HG03139 (cell line): Measurements from ENCODE around the gene CALHM1.
"Not testable (repeated sequence)": the region's sequence is repeated elsewhere in the genome, so short reads cannot be mapped to it uniquely, and the experiment has no call there.

Experiments used
- ATAC-seq: cut with Tn5 transposase; IDR thresholded peaks from one replicate; pipeline ENCODE4 v1.9.1; 2021; ENCODE audit not compliant: unreplicated experiment

The CALHM1 gene

DNA sequence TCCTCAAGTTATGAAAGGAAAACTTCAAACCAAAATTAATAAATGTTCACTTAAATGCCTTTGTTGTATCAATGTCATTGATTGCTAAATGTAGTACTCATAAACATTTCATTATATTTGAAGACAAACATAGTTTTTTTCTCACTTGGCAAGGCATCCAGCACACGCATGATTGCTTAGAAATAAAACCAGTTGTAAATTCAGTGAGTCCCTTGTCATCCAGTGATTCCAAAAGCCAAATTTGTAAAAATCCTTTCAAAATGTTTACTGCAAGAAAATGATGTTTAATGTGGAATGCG lies 28.7 kb upstream of the CALHM1 start:
- no peak for ATAC-seq

DNA sequence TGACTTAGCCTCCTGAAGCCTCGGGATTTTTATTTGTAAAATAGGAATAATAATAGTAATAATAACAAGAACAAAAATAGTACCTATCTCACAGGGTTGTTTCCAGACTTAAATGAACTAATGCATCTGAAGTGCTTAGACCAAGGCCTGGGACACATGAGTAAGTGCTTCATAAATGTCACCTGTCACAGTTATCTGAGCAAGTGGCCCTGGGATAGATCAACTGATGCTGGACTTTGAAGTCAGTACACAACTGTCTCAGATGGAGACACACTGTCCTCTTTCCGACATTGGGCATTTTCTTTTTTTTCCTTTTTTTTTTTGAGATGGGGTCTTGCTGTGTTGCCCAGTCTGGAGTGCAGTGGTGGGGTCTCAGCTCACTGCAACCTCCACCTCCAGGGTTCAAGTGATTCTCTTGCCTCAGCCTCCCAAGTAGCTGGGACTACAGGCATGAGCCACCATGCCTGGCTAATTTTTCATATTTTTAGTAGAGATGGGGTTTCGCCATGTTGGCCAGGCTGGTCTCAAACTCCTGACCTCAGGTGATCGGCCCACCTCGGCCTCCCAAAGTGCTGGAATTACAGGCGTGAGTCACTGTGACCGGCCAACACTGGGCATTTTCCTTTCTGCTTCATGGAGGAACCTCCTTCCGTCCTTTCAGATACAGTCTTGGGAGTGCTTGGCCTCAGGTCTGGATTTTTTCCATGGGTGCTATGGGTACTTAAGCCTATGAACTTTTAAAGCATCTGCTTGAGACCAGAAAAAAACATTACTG lies 28.1 kb upstream of the CALHM1 start:
- not testable (repeated sequence) for ATAC-seq

DNA sequence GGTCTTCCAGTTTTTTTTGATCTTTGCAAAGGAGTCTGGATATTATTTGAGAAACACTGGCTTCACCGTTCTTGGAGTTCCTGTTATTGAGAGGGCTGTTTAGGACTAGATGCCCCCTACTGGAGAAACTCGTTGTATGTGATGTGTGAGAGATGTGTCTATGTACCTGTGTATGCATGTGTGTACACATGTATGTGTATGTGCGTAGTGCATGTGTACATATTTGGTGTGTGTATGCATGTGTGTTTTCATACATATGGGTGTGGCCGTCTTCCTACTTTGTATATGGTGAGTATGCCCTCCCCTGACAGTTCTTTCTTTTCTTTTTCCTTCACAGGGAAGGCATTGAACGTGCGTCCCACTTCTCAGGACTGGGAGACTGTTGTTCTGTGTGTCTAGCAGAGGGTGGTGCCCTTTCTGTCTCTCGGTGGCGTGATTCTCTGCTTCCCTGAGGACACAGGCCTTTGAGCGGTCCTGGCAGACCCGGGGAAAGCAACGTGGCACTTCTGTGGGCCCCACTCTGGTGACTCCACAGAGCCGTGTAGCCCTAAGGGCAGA lies 23.4 kb upstream of the CALHM1 start:
- peak; percentile 69 for ATAC-seq

DNA sequence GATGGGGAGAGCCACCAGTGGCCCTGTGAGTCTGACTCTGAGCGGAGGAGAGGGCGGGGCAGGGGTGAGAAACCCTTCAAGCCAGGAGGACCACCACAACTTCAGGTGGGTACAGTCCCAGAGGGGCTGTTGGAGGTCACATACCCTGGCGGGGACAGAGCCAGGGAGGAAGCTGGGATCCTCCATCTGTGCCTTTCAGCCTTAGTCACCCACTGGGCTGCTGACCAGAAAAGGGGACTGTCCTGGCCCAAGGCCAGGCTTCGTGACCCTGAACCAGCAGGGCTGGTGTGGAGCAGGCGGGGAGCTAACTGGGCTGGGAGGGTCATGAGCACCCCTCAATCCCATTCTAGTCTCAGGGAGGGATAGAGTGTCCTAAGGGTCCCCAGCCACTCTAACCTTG lies 21.8 kb upstream of the CALHM1 start:
- ATAC-seq: no peak

DNA sequence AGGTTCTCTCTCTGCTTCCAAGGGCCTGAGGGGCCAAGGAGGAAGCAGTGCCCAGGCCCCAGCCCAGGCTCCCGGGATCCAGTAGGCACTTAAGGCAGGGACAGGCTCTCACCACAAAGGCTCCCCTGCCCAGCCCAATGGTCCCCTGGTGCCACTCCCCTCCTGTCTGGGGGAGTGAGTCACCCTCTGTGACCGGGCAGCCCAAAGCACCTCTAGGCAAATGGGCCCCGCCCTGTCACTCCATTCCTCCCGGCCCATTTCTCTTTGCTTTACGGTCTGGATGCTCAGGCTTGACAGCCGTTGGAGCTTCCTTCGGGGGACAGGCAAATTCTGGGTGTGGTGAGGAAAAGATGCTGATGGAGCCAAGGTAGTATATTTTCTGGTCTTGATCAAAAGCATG lies 20.4 kb upstream of the CALHM1 start, which contains the start of gene CALHM3:
TSS of gene CALHM3 (minus strand) at position 106 of the 400 bp plus-strand sequence. CDS start 208 bp downstream, outside the sequence.
- ATAC-seq: no peak

DNA sequence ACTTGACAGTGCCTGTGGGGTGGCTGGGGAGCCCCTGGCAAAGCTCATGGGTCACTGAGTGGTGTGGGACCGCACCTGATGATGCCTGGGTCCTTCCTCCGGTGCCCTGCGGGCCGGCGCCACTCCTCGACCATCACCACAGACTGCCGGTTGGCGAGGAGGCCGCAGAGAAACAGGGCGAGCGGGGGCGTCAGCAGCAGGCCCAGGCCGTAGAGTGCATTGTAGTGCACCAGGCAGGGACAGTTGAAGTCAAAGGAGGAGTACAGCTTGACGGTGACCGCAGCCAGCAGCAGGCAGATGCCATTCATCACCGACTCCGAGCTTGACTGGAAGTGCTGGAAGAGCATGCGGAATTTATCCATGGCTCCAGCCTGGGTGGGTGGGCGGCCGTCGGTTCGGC lies 20.0 kb upstream of the CALHM1 start:
- no peak for ATAC-seq

DNA sequence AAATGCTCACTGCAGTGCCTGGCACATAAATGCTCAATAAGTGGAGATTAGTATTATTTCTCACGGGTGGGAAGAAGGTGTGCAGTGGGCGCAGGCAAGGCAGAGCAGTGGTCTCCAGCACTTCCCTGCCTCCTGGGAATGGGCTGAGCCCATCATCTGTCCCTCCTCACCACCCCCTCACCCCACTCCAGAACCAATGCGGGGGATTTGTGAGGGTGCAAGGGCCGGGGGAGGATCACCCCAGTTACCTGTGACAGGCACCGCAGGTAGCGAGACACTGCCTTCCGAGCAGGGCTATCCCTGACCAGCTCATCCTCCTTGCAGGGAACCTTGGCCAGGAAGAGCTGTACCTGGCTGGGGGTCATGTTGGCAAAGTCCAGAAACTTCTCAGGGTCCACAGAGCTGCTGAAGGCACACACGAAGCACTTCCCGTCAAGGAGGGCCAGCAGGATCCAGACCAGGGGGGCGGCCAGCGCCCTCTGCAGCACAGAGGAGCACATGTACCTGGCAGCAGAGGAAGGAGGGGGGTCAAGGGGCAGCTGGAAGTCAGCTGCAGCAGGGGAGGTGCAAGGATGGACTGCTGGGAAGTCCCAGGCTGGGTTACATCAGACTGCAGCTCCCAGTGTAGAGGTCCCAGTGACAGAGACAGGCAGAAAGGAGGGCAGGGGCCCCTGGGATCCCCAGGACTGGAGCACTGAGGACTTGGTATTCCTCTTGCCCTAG lies 17.5 kb upstream of the CALHM1 start:
- no peak for ATAC-seq

DNA sequence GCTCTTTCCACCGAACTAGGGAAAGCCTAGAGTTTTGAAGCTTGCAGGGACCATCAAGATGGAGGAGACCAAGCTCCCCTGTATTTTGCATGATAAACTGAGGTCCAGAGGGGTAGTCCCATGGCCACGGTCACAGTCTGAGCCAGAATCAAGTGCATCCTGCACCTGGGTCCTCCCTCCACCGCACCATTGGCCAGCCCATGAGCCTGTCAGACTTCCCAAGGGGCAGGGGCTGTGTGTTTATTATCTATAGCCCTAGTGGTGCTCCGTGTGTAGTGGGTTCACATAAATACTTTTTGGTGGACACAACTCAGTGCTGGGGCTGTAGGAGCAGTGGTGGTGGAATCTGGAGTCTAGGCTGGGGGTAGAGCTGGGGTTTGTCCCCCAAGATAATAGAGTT lies 16.7 kb upstream of the CALHM1 start:
- no peak for ATAC-seq

DNA sequence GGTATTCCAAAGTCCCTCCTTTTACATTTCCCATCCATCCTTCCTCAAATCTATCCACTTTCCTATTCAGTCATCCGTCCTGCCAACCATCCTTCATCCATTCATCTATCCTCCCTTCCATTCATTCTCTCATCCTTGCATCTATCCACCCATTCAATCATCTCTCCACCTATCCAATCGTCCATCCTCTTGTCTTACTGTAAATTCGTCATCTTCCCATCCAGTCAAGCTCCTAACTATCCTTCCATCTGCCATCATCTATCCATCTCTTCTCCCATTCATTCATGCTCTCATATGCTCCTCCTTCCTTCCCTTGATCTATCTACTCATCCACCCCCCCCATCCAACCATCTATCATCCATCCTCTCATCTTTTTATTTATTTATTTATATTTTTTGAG lies 15.4 kb upstream of the CALHM1 start:
- ATAC-seq: no peak

DNA sequence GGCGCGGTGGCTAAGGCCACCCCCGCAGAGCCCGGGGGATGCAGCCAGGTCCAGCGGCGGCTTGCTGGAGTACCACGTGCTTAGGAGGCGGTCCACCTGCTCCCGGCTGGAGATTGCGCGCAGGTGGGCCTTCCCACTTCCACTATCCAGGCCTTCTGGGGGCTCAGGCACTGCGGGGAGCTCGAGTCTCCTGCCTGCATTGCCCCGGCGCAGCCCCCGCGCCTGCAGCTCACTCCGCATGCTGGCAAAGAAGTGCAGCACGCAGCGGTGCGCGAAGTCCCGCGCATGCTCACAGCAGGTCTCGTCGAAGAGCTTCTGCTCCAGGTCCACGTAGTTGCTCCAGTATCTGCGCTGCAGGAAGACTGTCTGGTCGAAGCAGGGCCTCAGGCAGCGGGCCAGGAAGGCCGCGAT lies 14.6 kb upstream of the CALHM1 start:
- ATAC-seq: no peak

DNA sequence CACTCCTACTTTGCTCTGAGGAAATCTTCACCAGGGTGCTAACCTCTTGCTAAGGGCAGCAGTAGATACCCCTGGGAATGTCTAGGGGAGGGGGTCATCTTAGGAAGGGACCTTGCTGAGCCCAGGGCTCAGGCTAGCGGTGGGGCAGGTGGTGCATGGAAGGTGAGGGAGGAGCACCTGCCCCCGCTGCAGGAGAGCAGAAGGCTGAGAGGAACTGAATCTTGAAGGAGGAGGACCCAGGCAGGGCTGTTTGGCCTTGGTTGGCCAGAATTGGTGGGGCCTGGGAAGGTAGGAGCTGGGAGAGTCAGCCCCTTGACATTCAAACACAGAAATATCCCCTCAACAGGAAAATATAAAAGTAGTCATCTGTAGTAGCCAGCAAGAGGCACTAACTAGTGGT lies 13.3 kb upstream of the CALHM1 start:
- no peak for ATAC-seq

DNA sequence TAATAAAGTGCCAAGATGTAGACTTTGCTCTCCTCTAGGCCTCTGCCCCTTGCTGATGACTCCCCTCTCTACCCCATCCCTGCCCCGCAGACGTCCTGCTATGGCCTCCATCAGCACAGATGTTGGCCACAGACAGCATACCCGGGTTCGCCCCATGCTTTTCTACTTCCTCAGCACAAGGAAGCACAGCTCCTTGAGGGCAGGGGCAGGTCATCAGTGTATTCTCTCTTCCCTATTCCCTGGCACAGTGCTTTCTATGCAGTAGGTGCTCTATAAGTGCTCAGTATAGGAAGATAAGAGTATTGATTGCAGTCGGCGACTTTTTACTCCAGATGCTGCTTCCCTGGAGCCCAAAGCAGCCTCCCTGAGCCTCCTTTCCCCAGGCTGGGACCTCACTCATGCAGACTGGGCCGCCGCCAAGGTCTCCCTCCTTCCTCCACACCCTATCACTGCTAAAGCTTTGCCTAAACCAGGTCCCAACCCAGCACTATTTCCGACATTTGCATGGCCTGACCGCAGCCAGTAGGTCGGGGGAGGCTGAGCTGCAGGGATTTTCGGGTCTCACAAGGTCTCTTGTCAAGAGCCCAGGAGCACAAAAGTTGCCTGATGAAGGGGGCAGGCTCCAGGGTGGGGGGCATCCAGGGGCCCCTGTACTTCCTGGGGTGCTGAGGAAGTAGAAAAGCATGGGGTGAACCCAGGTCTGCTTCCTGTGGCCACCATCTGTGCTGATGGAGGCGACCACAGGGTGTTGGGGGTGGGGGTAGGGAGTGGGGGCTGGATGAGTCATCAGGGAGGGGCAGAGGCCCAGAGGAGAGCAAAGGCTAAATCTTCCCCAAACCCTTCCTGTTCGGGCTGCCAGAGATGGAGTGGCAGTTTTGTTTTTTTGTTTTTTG lies 12.3 kb upstream of the CALHM1 start:
- ATAC-seq: peak; percentile 56

DNA sequence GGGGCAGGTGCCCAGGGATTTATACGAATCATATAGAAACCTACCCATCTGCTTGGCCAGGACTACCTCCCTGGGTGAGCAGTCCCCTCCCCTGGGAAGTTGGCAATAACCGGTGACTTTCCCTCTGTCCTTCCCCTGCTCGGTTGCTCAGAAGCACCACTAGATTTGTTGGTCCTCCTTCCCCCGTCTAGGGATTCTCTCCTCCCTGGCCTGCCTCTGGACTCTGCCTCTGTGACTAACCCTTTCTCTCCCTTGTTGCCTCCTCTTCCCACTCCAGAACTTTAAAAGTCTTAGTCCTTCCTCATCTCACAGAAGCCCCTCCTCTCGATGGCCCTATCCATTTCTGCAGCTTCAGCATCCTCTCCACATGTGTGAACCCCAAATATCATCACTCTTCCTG lies 10.5 kb upstream of the CALHM1 start:
- ATAC-seq: no peak

DNA sequence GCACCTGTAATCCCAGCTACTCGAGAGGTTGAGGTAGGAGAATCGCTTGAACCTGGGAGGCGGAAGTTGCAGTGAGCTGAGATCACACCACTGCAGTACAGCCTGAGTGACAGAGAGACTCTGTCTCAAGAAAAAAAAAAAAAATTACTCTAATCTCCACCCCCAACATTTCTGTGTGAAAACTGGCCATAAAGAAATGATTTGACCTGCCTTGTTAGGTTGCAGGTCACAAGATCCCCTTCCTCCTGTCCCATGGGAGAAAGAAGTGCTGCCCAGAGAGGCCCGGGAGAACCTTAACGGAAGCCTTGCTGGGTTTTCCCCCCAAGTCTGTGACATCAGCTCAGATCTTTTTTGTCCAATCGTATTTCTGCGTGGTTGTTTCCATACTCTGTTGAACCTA lies 8.7 kb upstream of the CALHM1 start:
- ATAC-seq: no peak

DNA sequence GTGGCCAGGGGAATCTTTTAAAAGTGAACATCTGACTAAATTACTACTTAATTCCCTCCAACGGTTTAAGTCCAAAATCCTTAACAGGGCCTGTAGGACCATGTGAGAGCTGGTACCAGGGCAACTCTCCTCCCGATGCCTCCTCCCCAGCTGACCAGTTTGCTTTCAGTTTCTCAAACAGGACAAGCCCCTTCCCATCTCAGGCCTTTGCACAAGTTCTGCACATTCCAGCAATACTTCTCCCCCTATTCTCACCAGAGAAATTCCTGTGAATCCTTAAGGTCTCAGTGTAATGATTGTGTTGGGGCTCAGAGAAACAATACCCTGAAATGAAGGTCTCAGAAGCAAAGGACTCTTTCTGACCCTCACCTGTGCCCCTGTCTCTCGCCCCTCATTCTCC lies 8.0 kb upstream of the CALHM1 start:
- no peak for ATAC-seq

DNA sequence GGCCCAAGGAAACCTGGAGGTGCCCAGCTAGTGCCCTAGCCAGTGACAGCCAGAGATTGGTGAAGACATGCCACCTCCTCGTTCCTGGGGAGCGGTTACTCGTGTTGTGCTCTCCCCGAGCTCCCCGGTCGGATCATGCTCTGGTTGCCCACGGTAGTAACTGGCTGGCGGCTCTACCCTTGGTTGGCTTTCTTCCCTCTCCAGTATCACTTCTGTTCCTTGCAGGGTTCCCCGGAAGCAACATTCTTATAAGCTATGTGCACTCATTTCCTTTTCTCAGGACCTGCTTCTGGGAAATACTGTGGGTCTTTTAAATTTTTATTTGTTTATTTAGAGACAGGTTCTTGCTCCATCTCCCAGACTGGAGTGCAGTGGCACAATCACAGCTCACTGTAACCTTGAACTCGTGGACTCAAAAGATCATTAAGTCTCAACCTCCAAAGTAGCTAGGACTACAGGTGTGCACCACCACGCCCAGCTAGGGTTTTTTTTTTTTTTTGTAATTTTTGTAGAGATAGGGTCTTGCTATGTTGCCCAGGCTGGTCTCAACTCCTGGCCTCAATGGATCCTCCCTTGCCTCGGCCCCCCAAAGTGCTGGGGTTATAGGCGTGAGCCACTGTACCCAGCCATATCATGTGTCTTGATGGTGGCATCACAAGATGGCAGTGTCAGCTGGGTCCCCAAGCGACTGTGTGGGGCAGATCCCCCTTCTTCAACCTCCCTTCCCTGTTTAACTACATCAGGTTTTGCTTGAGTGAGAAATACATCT lies 6.9 kb upstream of the CALHM1 start:
- ATAC-seq: no peak

DNA sequence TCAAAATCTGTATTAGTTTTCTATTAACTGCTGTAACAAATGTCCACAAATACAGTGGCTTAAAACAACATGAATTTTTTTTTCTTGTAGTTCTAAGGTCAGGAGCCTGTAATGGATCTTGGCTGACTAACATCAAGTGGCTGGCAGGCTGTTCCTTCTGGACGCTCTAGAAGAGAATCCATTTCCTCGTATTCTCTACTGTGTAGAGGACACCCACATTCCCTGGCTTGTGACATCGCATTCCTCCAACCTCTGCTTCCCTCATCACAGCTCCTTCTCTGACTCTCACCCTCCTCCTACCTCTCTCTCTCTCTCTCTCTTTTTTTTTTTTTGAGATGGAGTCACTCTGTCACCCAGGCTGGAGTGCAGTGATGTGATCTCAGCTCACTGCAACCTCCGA lies 4.8 kb upstream of the CALHM1 start:
- ATAC-seq: no peak

DNA sequence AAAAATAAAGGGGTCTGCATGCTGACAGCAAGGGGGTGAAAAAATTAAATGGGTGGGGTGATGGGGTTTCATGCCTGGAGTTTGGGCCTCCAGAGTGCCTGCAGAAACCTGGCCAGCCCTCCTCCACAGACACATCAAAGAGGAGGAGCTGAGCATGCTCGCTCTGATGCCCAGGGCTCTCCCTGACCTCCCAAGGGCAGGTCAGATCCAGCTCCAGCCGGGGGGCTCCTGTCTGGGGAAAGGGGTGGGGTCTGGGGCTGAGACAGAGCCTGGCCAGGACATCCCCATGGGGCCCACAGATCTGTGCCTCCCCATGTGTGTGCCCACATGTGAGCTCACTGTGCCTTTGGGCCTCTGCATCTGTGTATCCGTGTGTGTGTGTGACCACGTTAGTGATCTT lies 915 bp upstream of the CALHM1 start:
- ATAC-seq: no peak

DNA sequence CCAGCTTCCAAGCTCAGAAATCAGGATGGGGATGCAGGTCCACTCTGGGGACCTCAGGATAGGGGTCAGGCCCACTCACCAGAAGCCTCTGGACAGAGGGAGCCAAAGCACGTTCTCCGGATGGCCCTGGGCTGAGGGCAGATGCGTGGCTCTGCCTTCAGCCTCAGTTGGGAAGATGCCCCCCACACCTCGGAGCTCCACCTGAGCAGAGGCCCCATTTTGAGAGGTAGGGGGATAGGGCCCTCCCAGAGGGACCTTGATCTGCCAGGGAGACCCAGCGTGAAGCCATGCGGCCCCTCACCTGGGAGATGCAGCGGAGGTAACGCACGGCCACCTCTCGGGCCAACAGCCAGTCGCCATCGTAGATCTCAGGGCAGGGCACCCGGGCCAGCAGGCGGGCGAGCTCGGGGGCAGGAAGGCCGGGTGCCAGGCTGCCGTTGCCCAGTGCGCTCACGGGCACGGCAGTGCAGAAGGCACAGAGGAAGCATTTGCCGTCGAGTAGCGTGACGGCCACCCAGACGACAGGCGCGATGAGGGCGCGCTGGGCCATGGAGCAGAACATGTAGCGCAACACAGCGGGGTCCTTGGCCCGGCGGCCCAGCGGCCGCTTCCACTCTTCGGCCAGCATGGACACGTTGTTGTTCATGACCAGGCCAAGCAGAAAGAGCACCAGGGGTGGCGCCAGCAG lies 660 bp downstream of the CALHM1 start:
- ATAC-seq: no peak

DNA sequence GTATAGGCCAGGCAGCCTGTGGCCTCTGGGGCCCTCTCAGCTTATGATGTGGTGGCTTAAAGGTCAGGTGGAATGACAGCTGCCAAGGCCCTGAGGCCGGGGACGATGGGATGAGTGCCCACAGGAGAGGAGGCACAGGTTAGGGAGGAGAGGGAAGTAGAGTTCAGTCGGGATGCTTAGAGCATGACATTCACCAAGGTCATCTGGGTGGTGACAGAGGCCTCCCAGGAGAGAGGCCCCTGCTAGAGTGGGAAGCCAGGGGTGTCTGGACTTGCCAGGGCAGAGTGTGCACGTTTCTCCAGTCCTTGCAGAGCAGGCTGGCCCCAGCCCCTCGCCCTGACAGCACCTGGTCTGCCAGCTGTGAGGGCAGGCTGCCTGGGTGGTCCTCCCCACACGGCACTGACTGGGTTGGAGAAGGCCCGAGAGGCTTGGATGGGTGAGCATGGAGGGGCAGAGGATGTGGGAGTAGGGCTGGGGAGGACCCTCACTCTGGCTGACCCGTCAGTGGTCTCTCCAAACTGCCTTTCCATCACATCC lies 1.5 kb downstream of the CALHM1 start:
- no peak for ATAC-seq
